Fibroblast of peridontal ligament (primary cell): Measurements from ENCODE around the gene SNCG.
"Not testable (repeated sequence)": the region's sequence is repeated elsewhere in the genome, so short reads cannot be mapped to it uniquely, and the experiment has no call there.

Experiments
- DNase-seq: peaks from one replicate; pipeline ENCODE4 v3.0.0-alpha.2; 2010; ENCODE audit errors: extremely low read depth

SNCG gene

DNA sequence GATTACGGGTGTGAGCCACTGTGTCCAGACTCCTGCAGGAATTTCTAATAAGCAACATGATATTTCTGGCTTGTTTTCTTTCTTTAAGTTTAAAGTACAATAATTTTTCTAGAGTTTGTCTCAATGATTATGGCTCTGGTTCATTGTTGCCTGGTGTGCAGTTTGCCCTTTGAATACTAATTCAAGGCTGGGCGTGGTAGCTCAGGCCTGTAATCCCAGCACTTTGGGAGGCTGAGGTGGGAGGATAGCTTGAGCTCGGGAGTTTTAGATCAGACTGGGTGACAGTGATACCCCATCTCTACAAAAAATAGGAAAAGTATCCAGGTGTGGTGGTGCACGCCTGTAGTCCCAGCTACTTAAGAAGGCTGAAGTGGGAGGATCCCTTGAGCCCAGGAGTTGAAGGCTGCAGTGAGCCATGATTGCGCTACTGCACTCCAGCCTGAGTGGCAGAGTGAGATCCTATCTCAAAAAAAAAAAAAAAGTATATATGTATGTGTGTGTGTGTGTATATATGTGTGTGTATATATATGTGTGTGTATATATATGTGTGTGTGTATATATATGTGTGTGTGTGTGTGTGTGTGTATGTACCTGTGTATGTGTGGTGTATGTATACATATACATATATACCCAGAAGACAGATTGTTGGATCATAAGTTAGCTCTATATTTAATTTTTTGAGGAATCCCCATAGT lies 18.1 kb downstream of the SNCG start:
- DNase-seq: no peak

DNA sequence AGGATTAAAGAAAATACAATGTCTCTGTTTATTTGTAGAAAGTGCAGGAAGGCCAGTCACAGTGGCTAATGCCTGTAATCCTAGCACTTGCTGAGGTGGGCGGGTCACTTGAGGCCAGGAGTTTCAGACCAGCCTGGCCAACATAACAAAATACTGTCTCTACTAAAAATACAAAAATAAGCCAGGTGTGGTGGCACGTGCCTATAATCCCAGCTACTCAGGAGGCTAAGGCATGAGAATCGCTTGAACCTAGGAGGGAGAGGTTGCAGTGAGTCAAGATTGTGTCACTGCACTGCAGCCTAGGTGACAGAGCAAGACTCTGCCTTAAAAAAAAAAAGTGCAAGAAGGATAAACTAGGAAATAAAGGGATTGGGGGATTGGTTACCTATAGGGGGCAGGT lies 20.1 kb downstream of the SNCG start:
- DNase-seq: not testable (repeated sequence)

DNA sequence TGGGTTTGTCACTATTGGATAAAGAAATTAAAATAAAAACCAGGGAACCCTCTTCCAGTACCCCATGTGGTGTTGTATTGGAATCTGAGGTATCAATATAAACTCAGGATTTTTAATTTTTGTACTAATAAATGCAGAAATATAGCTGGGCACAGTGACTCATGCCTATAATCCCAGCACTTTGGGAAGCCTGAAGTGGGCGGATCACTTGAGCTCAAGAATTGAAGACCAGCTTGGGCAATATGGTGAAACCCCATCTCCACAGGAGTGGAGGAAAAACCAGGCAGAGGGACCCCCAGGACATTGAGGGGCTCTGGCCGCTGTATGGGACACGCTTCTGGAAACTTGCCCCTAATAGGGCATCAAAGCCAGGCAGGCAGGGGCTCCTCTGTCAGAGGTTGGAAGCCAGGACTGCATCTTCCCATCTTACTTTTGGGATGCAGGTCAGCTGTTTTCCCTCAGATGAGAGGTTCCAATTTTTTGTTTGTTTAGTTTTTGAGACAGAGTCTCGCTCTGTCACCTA lies 21.0 kb downstream of the SNCG start:
- DNase-seq: peak; percentile 29

DNA sequence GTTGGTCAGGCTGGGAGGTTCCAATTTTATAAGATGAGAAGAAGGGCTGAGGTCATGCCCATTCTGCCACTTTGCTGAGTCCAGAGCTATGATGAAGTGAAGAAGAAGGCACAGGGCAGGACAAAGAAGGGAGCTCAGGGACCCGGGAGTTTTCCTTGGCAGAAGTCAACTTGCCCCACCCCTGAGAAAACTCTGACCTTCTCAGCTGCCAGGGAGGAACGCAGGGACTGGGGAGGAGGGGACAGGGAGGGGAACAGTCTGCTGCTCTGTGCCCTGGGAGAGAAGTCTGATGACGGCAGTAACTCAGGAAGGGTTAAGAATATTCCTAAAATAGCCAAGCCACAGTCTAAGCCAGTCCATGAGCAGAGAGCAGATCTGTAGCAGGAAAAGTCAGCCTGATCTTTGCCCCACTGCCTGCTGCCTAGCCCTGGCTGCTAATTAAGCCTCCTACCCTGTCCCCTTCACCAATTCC lies 21.6 kb downstream of the SNCG start:
- DNase-seq: peak; percentile 73

DNA sequence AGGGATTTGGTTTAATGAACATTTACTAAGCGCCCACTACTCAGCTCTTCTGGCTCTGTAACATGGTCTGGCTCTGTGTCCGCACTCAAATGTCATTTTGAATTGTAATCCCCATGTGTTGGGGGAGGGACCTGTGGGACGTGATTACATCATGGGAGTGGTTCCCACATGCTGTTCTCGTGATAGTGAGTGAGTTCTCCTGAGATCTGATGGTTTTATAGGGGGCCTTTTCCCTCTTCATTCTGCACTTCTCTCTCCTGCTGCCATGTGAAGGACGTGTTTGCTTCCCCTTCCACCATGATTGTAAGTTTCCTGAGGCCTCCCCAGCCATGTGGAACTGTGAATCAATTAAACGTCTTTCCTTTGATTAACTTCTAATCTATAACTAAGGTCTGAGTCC lies 22.6 kb downstream of the SNCG start:
- DNase-seq: not testable (repeated sequence)

DNA sequence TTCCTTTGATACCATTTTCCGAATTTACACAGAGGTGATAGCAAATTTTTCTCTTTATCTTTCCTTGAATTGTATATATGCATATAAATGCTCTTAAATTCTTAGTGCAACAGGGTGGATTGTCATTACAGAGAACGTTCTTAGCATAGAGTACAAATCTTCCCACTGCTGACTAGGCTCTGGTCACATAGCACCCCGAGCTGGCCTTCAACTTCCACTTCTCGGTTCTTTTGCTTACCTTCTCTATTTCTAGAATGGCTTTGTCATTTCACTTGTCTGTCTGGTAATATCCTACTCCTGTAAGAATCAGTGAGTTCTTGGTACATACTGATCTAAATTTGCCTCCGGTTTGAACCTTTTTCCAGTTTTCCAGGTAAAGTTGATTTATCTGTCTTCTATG lies 23.3 kb downstream of the SNCG start:
- no peak for DNase-seq

DNA sequence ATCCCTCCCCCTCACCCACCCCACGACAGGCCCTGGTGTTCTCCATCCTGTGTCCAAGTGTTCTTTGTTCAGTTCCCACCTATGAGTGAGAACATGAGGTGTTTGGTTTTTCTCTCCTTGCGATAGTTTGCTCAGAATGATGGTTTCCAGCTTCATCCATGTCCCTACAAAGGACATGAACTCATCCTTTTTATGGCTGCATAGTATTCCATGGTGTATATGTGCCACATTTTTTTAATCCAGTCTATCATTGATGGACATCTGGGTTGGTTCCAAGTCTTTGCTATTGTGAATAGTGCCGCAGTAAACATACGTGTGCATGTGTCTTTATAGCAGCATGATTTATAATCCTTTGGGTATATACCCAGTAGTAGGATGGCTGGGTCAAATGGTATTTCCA lies 26.1 kb downstream of the SNCG start:
- DNase-seq: not testable (repeated sequence)

DNA sequence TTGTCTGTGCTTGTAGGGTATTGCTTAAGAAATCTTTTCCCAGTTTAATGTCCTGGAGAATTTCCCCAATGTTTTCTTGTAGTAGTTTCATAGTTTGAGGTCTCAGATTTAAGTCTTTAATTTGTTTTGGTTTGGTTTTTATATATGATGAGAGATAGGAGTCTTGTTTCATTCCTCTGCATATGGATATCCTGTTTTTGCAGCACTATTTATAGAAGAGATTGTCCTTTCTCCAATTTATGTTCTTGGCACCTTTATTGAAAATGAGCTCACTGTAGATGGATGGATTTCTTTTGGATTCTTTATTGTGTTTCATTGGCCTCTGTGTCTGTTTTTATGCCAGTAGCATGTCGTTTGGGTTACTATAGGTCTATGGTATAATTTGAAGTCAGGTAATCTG lies 30.1 kb downstream of the SNCG start:
- DNase-seq: no peak

DNA sequence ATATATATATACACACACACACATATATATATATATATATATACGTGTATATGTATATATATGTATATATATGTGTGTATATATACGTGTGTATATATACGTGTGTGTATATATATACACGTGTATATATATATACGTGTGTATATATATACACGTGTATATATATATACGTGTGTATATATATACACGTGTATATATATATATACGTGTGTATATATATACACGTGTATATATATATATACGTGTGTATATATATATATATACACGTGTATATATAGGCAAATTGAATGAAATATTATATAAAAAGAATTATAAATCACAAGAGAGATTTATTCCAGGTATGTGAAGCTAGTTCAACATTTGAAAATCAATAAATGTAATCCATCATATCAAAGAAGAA lies 33.0 kb downstream of the SNCG start:
- not testable (repeated sequence) for DNase-seq

DNA sequence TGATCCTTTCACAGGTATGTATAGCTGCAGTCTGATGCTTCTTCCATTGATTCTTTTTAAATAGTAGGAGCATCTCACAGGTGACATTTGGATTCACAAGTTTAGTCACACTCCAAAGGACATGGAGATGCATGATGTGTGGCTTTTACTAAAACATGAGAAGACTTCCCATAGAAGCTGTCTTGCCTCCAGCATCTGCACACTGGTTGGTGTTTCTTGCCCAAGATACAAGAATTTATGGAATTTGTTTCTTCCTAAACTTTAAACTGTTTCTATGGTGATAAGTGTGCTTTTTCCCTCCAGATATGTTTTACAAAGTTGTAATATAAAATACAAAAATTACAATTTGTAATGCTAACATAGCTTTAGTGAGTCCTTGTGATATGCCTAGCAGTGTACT lies 34.1 kb downstream of the SNCG start:
- DNase-seq: peak; percentile 43

DNA sequence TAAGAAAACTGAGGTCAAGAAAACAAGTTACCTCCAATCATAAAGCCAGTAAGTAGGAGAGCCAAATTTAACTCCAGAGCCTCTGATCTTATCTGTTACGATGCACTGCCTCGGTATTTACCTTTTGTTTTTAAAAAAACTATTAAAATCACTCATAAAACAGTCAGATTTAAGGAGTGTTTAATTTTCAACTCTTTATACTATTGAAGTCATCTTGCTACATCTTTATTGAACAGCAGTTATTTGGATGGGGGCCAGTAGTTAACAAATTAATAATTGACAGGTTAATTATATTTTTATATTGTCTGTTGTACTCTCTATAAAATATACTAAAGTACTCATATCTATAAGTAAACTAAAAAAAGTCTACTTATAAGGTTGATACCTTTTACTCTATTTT lies 34.5 kb downstream of the SNCG start:
- DNase-seq: no peak

DNA sequence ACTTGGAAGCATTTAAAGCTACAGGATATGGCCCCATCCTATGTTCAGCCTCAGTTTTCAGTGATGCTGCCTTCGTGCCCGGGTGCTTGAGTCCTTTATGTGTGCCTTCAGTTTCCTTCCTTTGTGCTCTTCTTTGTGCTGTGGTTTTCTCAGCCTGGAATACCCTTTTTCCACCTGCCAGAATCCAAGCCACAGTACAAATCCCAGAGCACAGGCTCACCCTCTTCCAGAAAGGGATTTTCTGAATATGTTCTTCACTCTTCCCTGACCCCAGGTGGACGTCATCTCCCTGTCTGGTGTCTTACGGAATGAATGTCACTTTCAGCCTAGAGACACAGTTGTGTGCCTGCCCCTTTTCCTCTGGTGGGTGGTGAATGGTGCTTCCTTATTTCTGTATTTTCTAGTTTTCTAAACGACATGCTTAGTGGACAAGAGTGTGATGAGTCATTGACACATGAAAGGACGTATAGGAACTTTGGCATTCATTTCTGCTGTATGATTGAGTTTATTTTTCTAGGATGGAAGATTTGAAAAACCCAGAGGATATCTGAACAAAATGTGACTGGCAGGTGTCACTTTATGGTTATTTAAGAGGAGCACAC lies 41.5 kb downstream of the SNCG start:
- not testable (repeated sequence) for DNase-seq

DNA sequence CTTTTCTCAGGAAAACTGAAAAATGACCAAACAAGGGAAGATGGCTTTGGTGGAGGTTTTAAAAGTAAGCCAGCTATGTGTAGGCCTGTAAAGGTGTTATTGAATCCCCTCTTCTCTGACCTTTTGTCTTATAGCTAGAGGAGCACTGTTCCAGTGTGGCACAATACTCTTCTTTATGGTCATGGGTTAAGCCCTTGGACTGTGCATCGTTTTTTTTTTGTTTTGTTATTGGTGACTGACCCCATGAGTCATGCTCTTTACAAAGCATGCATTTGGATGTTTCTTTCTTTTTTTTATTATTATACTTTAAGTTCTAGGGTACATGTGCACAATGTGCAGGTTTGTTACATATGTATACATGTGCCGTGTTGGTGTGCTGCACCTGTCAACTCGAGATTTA lies 42.1 kb downstream of the SNCG start:
- DNase-seq: peak; percentile 40

DNA sequence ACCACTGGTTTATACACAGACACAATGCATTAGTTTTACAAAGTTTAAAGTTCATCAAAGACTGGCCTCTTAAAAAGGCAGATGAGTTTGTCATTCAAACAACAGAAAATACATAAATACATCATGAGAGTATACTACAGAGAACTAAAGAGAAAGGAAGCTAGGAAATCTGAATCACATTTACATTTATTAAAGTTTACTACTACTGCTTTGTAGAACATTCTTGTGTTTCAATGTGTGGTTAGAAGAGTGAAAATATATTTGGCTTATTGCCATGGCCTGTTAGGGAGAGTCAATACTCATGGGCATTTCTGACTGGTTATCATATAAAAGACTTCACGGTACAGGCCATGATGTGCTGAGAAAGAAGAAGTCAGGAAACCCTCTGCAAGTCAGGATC lies 48.7 kb downstream of the SNCG start:
- peak; percentile 60 for DNase-seq

DNA sequence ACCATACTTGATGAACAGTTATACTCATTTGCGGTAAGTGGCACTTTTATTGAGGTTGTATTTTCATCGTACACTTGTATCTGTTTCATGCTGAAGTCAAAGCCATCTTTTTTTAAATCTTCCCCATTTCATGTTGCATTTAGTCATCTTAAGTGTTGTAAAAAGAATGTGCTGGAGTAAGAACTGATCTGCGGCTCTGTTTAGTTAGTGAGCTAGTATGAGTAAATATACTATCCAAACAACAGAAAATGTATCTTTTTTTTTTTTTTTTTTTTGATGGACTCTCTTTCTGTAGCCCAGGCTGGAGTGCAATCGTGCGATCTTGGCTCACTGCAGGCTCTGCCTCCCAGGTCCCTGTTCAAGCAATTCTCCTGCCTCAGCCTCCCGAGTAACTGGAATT lies 49.3 kb downstream of the SNCG start:
- DNase-seq: not testable (repeated sequence)

DNA sequence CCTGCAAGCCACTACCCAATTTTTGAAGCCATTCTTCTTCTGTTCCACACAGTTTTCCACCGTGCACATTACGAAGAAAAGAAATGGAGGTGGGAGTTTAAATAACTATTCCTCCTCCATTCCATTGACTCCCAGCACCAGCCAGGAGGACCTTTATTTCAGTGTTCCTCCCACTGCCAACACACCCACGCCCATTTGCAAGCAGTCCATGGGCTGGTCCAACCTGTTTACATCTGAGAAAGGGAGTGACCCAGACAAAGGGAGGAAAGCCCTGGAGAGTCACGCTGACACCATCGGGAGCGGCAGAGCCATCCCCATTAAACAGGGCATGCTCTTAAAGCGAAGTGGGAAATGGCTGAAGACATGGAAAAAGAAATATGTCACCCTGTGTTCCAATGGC lies 49.9 kb downstream of the SNCG start:
- DNase-seq: not testable (repeated sequence)

DNA sequence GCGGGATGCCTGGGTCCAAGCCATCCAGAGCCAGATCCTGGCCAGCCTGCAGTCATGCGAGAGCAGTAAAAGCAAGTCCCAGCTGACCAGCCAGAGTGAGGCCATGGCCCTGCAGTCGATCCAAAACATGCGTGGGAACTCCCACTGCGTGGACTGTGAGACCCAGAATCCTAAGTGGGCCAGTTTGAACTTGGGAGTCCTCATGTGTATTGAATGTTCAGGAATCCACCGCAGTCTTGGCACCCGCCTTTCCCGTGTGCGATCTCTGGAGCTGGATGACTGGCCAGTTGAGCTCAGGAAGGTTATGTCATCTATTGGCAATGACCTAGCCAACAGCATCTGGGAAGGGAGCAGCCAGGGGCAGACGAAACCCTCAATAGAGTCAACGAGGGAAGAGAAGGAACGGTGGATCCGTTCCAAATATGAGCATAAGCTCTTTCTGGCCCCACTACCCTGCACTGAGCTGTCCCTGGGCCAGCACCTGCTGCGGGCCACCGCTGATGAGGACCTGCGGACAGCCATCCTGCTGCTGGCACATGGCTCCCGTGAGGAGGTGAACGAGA lies 50.8 kb downstream of the SNCG start:
- DNase-seq: not testable (repeated sequence)
